K562 (cell line): ENCODE measurements around the gene GGA3.

Experiments used
- CREM ChIP-seq: IDR thresholded peaks from 2 replicates; pipeline ENCODE4 v1.6.1; 2014; ENCODE audit warnings: antibody characterized with exemption, low read depth
- E2F1 ChIP-seq: sonication (generic); formaldehyde crosslinking; IDR thresholded peaks from 2 replicates; pipeline ENCODE4 v1.8.1; 2023; ENCODE audit warnings: mild to moderate bottlenecking, missing genetic modification reagents, moderate library complexity
- EZH2 ChIP-seq: IDR thresholded peaks from 2 replicates; pipeline ENCODE4 v1.6.1; 2012; ENCODE audit warnings: low read depth, mild to moderate bottlenecking, inconsistent platforms, low read length, borderline replicate concordance
- FOS ChIP-seq: IDR thresholded peaks from 3 replicates; pipeline ENCODE4 v1.6.1; 2011; ENCODE audit not compliant: insufficient read length; ENCODE audit errors: extremely low read depth
- KDM4B ChIP-seq, 2 experiments: fragments of 450-650 bp in 1 of 2; sonication (generic) in 1 of 2; IDR thresholded peaks; 2 replicates each; pipeline ENCODE4 v1.6.1; 2016 to 2017; ENCODE audit warnings: borderline replicate concordance in 2 of 2, antibody characterized with exemption in 1 of 2, low read depth in 1 of 2, mild to moderate bottlenecking in 1 of 2
- MTA3 ChIP-seq: fragments of 450-650 bp; formaldehyde crosslinking; IDR thresholded peaks from 2 replicates; pipeline ENCODE4 v1.6.1; 2017; ENCODE audit warnings: mild to moderate bottlenecking, borderline replicate concordance
- SMAD1 ChIP-seq: fragments of 150-350 bp; IDR thresholded peaks from 2 replicates; pipeline ENCODE4 v1.6.1; 2014; ENCODE audit warnings: low read length, low read depth; ENCODE audit not compliant: partially characterized antibody
- SREBF1 ChIP-seq: fragments of 150-350 bp; IDR thresholded peaks from 2 replicates; pipeline ENCODE4 v1.6.1; 2014; ENCODE audit warnings: antibody characterized with exemption, low read depth, low read length, borderline replicate concordance
- SREBF2 ChIP-seq: sonication (generic); formaldehyde crosslinking; IDR thresholded peaks from 2 replicates; pipeline ENCODE4 v1.4.0; 2020; ENCODE audit warnings: mild to moderate bottlenecking, missing genetic modification reagents
- TAF7 ChIP-seq: fragments of 450-650 bp; IDR thresholded peaks from 2 replicates; pipeline ENCODE4 v1.6.1; 2016; ENCODE audit warnings: missing genetic modification characterization, missing compliant biosample characterization
- ZFP30 ChIP-seq: fragments of 250-450 bp; sonication (Bioruptor Pico); IDR thresholded peaks from 2 replicates; pipeline ENCODE4 v1.8.0; 2022; ENCODE audit warnings: moderate library complexity, mild to moderate bottlenecking, inconsistent platforms, borderline replicate concordance
- ZNF561 ChIP-seq: fragments of 450-650 bp; formaldehyde crosslinking; conservative IDR thresholded peaks from 2 replicates; pipeline ENCODE4 v1.4.0; 2020; ENCODE audit warnings: mild to moderate bottlenecking, moderate library complexity
- TF ChIP-seq, protein P1 (sequence below), 3 experiments: IDR thresholded peaks in 2 of 3; conservative IDR thresholded peaks in 1 of 3; 2 replicates each; pipeline ENCODE4 v1.5.1; 2011 to 2012; ENCODE audit warnings: low read length in 3 of 3, mild to moderate bottlenecking in 3 of 3, control low read depth in 2 of 3, improper control_type of control experiment in 1 of 3, inconsistent platforms in 1 of 3, low read depth in 1 of 3, mixed read lengths in 1 of 3, moderate library complexity in 1 of 3; ENCODE audit not compliant: insufficient read depth in 2 of 3

DNA sequence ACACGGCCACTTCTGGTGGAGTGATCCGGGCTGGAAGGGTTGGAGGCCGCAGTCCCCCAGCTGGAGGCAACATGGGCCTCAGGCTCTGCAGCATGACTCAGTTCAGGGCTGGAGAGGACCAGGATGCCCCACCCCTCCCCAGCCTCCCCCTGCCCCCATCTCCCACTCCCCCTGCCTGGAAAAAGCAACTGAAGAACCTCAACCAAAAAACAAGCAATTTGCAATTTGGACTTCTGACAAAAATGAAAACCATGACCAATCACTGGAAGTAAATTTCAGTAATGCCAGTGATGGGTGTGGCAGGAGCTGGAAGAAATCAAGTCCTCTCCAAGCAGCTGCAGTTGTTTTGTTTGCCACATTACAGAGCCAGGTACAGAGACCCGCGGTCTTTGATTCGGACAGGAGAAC lies 16.3 kb upstream of the GGA3 start:
- TF ChIP-seq SREBF1 (no peak), TAF7 (tag) (no peak), E2F1 (CRISPR knock-in tag) (no peak), SREBF2 (no peak), ZFP30 (CRISPR knock-in tag) (no peak), MTA3 (no peak), EZH2 (no peak), CREM (no peak), ZNF561 (CRISPR knock-in tag) (no peak), SMAD1 (no peak), FOS (no peak), KDM4B (IDR thresholded peaks at IDR 0.05; ENCODE audit: borderline replicate concordance in 2 of 2, low read depth in 1 of 2) (no peak)
- TF ChIP-seq, protein P1, sequence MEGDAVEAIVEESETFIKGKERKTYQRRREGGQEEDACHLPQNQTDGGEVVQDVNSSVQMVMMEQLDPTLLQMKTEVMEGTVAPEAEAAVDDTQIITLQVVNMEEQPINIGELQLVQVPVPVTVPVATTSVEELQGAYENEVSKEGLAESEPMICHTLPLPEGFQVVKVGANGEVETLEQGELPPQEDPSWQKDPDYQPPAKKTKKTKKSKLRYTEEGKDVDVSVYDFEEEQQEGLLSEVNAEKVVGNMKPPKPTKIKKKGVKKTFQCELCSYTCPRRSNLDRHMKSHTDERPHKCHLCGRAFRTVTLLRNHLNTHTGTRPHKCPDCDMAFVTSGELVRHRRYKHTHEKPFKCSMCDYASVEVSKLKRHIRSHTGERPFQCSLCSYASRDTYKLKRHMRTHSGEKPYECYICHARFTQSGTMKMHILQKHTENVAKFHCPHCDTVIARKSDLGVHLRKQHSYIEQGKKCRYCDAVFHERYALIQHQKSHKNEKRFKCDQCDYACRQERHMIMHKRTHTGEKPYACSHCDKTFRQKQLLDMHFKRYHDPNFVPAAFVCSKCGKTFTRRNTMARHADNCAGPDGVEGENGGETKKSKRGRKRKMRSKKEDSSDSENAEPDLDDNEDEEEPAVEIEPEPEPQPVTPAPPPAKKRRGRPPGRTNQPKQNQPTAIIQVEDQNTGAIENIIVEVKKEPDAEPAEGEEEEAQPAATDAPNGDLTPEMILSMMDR (IDR thresholded peaks at IDR 0.05 in 2 of 3, conservative IDR thresholded peaks at IDR 0.05 in 1 of 3; ENCODE audit: insufficient read depth in 2 of 3, low read depth in 1 of 3, low read length in 3 of 3) = no peak
